Prostate gland (tissue), 2 donors: Measurements from ENCODE around the gene TPPP.

ENCODE experiments used
- POLR2A ChIP-seq: fragments of 450-650 bp; IDR thresholded peaks from one replicate; pipeline ENCODE4 v1.6.1; 2016; ENCODE audit warnings: antibody characterized with exemption, mild to moderate bottlenecking
- TF ChIP-seq, protein P1 (sequence below), 4 experiments: fragments of 200-600 bp in 2 of 4; fragments of 450-650 bp in 2 of 4; sonication (generic) in 2 of 4; IDR thresholded peaks; 1 replicate in 3 of 4; 2 replicates in 1 of 4; pipeline ENCODE4 v1.5.1; 2016 to 2019; ENCODE audit warnings: antibody characterized with exemption in 4 of 4, mild to moderate bottlenecking in 2 of 4, moderate library complexity in 2 of 4

DNA sequence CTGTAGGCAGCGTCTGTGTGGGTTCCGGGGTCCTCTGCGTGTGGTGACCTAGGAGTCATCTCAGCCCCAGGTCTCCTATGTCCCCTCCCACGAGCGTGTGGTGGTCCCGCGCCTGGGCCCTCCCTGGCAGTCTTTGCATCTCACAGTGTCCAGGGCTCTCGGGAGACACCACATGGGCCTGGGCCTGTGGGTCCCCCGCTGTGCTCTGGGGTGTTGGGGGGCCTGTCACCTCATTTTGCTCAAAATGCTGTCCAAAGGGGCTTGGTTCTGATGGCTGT is 54.0 kb downstream of the TPPP start:
- TF ChIP-seq, protein P1, sequence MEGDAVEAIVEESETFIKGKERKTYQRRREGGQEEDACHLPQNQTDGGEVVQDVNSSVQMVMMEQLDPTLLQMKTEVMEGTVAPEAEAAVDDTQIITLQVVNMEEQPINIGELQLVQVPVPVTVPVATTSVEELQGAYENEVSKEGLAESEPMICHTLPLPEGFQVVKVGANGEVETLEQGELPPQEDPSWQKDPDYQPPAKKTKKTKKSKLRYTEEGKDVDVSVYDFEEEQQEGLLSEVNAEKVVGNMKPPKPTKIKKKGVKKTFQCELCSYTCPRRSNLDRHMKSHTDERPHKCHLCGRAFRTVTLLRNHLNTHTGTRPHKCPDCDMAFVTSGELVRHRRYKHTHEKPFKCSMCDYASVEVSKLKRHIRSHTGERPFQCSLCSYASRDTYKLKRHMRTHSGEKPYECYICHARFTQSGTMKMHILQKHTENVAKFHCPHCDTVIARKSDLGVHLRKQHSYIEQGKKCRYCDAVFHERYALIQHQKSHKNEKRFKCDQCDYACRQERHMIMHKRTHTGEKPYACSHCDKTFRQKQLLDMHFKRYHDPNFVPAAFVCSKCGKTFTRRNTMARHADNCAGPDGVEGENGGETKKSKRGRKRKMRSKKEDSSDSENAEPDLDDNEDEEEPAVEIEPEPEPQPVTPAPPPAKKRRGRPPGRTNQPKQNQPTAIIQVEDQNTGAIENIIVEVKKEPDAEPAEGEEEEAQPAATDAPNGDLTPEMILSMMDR (IDR thresholded peaks at IDR 0.05) = no peak
- TF ChIP-seq POLR2A = no peak
